HEK293 (cell line): ENCODE data around the gene TRIM44.

Experiments
- CTCF ChIA-PET: fragments of 350-600 bp; formaldehyde crosslinking; extraction: SDS; loops from one replicate; lab custom pipeline; 2021; ENCODE audit warnings: antibody characterized with exemption; lab: Yijun Ruan, JAX
- POLR2A ChIA-PET: fragments of 300-600 bp; formaldehyde crosslinking; extraction: SDS; loops from one replicate; lab custom pipeline; 2020; ENCODE audit warnings: antibody characterized with exemption, inconsistent platforms; lab: Yijun Ruan, JAX
- H3K27ac ChIP-seq: fragments of 200-500 bp; sonication (Bioruptor generic); 2 replicates; pipeline ENCODE4 v1.5.1; 2014; ENCODE audit warnings: low read depth, low read length, control low read depth, inconsistent platforms; ENCODE audit errors: extremely low read depth
- H3K36me3 ChIP-seq, 2 experiments: fragments of 200-500 bp in 1 of 2; sonication (Bioruptor generic) in 1 of 2; 1 replicate in 1 of 2; 2 replicates in 1 of 2; pipeline ENCODE4 v1.5.1; 2014 to 2017; ENCODE audit warnings: inconsistent platforms in 2 of 2, low read length in 2 of 2; ENCODE audit not compliant: control insufficient read depth in 2 of 2, insufficient read depth in 1 of 2
- H3K4me1 ChIP-seq: fragments of 200-500 bp; sonication (Bioruptor generic); 2 replicates; pipeline ENCODE4 v1.5.1; 2014; ENCODE audit warnings: mild to moderate bottlenecking, low read length, inconsistent platforms; ENCODE audit not compliant: control insufficient read depth, insufficient read depth
- H3K4me3 ChIP-seq: 2 replicates; pipeline ENCODE4 v1.5.1; 2011; ENCODE audit warnings: low read depth, mild to moderate bottlenecking, control low read depth, low read length, moderate library complexity
- H3K9me3 ChIP-seq: fragments of 200-500 bp; sonication (Bioruptor generic); 2 replicates; pipeline ENCODE4 v1.5.1; 2014; ENCODE audit warnings: low read depth, low read length, inconsistent platforms; ENCODE audit not compliant: control insufficient read depth, insufficient read depth
- SP2 ChIP-seq: fragments of 450-650 bp; formaldehyde crosslinking; IDR thresholded peaks from 2 replicates; pipeline ENCODE4 v1.5.1; 2016; ENCODE audit warnings: missing biosample characterization, missing genetic modification characterization
- SP7 ChIP-seq: fragments of 450-650 bp; formaldehyde crosslinking; IDR thresholded peaks from 2 replicates; pipeline ENCODE4 v1.5.1; 2016; ENCODE audit warnings: missing biosample characterization, missing genetic modification characterization
- WT1 ChIP-seq: fragments of 450-650 bp; formaldehyde crosslinking; IDR thresholded peaks from 2 replicates; pipeline ENCODE4 v1.5.1; 2016; ENCODE audit warnings: missing biosample characterization, missing genetic modification characterization
- YY1 ChIP-seq: fragments of 450-650 bp; formaldehyde crosslinking; IDR thresholded peaks from 2 replicates; pipeline ENCODE4 v1.5.1; 2018; ENCODE audit warnings: missing biosample characterization, missing genetic modification characterization
- ZFP3 ChIP-seq: fragments of 450-650 bp; formaldehyde crosslinking; IDR thresholded peaks from 2 replicates; pipeline ENCODE4 v1.5.1; 2016; ENCODE audit warnings: low read depth, missing biosample characterization, missing genetic modification characterization
- ZFP37 ChIP-seq: fragments of 450-650 bp; formaldehyde crosslinking; IDR thresholded peaks from 2 replicates; pipeline ENCODE4 v1.5.1; 2016; ENCODE audit warnings: missing biosample characterization, missing genetic modification characterization
- ZNF146 ChIP-seq: fragments of 450-650 bp; formaldehyde crosslinking; IDR thresholded peaks from 2 replicates; pipeline ENCODE4 v1.5.1; 2016; ENCODE audit warnings: missing biosample characterization, missing genetic modification characterization
- ZNF16 ChIP-seq: fragments of 450-650 bp; formaldehyde crosslinking; IDR thresholded peaks from 2 replicates; pipeline ENCODE4 v1.5.1; 2016; ENCODE audit warnings: low read depth, missing biosample characterization, missing genetic modification characterization
- ZNF341 ChIP-seq: fragments of 450-650 bp; formaldehyde crosslinking; IDR thresholded peaks from 2 replicates; pipeline ENCODE4; 2016; ENCODE audit warnings: low read depth, missing biosample characterization, missing genetic modification characterization
- ZSCAN30 ChIP-seq: fragments of 450-650 bp; IDR thresholded peaks from 2 replicates; pipeline ENCODE4 v1.5.1; 2018; ENCODE audit warnings: missing biosample characterization, mild to moderate bottlenecking, missing genetic modification characterization, moderate library complexity
- TF ChIP-seq, protein P1 (sequence below): fragments of 450-650 bp; formaldehyde crosslinking; IDR thresholded peaks from 2 replicates; pipeline ENCODE4 v1.5.1; 2016; ENCODE audit warnings: missing biosample characterization, missing genetic modification characterization, borderline replicate concordance
- TF ChIP-seq, protein P2 (sequence below): sonication (generic); formaldehyde crosslinking; IDR thresholded peaks from 2 replicates; pipeline ENCODE4 v1.8.1; 2022; ENCODE audit warnings: mild to moderate bottlenecking, moderate library complexity, missing genetic modification reagents
- TF ChIP-seq, protein P3 (sequence below): fragments of 450-650 bp; formaldehyde crosslinking; conservative IDR thresholded peaks from 2 replicates; pipeline ENCODE4 v1.5.1; 2016; ENCODE audit warnings: low read depth, missing biosample characterization, missing genetic modification characterization
- TF ChIP-seq, protein P4 (sequence below): fragments of 450-650 bp; formaldehyde crosslinking; IDR thresholded peaks from 2 replicates; pipeline ENCODE4 v1.5.1; 2017; ENCODE audit warnings: missing biosample characterization, missing genetic modification characterization
- TF ChIP-seq, protein P5 (sequence below): fragments of 450-650 bp; formaldehyde crosslinking; IDR thresholded peaks from 2 replicates; pipeline ENCODE4 v1.5.1; 2016; ENCODE audit warnings: missing biosample characterization, missing genetic modification characterization

Gene TRIM44

DNA sequence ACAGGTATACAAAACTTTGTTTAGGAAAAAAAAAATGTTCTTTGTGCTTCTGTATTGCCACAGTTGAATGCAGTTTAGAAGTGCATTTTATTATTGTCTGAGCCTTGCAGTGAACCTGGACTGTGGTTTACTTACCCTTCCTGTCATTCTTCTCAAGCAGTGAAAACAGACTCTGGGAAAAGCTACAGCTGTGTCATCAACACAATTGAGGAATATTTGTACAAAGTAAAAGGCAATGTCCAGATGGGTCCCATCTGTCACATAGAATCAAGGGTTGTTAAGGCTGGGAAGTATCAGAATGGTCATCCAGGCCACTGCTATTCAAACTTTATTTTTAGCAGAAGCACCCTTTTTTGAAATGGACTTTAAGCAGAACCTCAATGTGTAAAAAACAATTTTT is 73.3 kb downstream of the TRIM44 start (continued):
- TF ChIP-seq, protein P1, sequence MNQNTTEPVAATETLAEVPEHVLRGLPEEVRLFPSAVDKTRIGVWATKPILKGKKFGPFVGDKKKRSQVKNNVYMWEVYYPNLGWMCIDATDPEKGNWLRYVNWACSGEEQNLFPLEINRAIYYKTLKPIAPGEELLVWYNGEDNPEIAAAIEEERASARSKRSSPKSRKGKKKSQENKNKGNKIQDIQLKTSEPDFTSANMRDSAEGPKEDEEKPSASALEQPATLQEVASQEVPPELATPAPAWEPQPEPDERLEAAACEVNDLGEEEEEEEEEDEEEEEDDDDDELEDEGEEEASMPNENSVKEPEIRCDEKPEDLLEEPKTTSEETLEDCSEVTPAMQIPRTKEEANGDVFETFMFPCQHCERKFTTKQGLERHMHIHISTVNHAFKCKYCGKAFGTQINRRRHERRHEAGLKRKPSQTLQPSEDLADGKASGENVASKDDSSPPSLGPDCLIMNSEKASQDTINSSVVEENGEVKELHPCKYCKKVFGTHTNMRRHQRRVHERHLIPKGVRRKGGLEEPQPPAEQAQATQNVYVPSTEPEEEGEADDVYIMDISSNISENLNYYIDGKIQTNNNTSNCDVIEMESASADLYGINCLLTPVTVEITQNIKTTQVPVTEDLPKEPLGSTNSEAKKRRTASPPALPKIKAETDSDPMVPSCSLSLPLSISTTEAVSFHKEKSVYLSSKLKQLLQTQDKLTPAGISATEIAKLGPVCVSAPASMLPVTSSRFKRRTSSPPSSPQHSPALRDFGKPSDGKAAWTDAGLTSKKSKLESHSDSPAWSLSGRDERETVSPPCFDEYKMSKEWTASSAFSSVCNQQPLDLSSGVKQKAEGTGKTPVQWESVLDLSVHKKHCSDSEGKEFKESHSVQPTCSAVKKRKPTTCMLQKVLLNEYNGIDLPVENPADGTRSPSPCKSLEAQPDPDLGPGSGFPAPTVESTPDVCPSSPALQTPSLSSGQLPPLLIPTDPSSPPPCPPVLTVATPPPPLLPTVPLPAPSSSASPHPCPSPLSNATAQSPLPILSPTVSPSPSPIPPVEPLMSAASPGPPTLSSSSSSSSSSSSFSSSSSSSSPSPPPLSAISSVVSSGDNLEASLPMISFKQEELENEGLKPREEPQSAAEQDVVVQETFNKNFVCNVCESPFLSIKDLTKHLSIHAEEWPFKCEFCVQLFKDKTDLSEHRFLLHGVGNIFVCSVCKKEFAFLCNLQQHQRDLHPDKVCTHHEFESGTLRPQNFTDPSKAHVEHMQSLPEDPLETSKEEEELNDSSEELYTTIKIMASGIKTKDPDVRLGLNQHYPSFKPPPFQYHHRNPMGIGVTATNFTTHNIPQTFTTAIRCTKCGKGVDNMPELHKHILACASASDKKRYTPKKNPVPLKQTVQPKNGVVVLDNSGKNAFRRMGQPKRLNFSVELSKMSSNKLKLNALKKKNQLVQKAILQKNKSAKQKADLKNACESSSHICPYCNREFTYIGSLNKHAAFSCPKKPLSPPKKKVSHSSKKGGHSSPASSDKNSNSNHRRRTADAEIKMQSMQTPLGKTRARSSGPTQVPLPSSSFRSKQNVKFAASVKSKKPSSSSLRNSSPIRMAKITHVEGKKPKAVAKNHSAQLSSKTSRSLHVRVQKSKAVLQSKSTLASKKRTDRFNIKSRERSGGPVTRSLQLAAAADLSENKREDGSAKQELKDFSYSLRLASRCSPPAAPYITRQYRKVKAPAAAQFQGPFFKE = no peak
- TF ChIP-seq, protein P2, sequence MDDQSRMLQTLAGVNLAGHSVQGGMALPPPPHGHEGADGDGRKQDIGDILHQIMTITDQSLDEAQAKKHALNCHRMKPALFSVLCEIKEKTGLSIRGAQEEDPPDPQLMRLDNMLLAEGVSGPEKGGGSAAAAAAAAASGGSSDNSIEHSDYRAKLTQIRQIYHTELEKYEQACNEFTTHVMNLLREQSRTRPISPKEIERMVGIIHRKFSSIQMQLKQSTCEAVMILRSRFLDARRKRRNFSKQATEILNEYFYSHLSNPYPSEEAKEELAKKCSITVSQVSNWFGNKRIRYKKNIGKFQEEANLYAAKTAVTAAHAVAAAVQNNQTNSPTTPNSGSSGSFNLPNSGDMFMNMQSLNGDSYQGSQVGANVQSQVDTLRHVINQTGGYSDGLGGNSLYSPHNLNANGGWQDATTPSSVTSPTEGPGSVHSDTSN = no peak
- TF ChIP-seq, protein P3, sequence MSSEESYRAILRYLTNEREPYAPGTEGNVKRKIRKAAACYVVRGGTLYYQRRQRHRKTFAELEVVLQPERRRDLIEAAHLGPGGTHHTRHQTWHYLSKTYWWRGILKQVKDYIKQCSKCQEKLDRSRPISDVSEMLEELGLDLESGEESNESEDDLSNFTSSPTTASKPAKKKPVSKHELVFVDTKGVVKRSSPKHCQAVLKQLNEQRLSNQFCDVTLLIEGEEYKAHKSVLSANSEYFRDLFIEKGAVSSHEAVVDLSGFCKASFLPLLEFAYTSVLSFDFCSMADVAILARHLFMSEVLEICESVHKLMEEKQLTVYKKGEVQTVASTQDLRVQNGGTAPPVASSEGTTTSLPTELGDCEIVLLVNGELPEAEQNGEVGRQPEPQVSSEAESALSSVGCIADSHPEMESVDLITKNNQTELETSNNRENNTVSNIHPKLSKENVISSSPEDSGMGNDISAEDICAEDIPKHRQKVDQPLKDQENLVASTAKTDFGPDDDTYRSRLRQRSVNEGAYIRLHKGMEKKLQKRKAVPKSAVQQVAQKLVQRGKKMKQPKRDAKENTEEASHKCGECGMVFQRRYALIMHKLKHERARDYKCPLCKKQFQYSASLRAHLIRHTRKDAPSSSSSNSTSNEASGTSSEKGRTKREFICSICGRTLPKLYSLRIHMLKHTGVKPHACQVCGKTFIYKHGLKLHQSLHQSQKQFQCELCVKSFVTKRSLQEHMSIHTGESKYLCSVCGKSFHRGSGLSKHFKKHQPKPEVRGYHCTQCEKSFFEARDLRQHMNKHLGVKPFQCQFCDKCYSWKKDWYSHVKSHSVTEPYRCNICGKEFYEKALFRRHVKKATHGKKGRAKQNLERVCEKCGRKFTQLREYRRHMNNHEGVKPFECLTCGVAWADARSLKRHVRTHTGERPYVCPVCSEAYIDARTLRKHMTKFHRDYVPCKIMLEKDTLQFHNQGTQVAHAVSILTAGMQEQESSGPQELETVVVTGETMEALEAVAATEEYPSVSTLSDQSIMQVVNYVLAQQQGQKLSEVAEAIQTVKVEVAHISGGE = no peak

DNA sequence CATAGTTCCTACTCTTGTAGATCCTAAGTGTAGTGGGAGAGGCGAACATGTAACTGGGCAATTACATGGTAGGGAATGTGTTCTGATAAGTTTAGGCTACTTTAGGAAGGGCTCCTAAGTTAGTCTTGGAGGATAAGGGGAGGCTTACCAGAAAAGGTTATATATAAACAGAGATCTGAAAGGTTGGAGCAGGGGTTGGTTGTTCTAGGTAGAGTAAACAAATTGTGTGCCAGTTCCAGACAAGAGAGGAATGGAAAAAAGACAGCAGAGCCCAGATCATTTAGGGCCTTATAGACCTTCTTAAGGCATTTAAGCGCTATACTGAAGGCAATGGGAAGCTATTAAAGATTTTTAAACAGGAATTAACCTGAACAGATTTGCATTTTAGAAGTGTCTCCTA is 74.4 kb downstream of the TRIM44 start:
- no peaks in the 10 kb centered on the region for H3K9me3 ChIP-seq
- TF ChIP-seq, protein P4, sequence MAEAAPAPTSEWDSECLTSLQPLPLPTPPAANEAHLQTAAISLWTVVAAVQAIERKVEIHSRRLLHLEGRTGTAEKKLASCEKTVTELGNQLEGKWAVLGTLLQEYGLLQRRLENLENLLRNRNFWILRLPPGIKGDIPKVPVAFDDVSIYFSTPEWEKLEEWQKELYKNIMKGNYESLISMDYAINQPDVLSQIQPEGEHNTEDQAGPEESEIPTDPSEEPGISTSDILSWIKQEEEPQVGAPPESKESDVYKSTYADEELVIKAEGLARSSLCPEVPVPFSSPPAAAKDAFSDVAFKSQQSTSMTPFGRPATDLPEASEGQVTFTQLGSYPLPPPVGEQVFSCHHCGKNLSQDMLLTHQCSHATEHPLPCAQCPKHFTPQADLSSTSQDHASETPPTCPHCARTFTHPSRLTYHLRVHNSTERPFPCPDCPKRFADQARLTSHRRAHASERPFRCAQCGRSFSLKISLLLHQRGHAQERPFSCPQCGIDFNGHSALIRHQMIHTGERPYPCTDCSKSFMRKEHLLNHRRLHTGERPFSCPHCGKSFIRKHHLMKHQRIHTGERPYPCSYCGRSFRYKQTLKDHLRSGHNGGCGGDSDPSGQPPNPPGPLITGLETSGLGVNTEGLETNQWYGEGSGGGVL (tag by site-specific recombination) = no peak
- TF ChIP-seq ZFP3 (tag by site-specific recombination) = no peak
- TF ChIP-seq ZSCAN30 = no peak
- no peak for TF ChIP-seq SP2 (tag by site-specific recombination)
- TF ChIP-seq, protein P5, sequence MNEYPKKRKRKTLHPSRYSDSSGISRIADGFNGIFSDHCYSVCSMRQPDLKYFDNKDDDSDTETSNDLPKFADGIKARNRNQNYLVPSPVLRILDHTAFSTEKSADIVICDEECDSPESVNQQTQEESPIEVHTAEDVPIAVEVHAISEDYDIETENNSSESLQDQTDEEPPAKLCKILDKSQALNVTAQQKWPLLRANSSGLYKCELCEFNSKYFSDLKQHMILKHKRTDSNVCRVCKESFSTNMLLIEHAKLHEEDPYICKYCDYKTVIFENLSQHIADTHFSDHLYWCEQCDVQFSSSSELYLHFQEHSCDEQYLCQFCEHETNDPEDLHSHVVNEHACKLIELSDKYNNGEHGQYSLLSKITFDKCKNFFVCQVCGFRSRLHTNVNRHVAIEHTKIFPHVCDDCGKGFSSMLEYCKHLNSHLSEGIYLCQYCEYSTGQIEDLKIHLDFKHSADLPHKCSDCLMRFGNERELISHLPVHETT (tag by site-specific recombination) = no peak
- TF ChIP-seq SP7 (tag by site-specific recombination) = no peak
- no peak for TF ChIP-seq ZFP37
- TF ChIP-seq ZNF146 (tag by site-specific recombination) = no peak
- no peak for TF ChIP-seq ZNF16 (tag by site-specific recombination)
- no peak for TF ChIP-seq ZNF341 (tag by site-specific recombination)
- TF ChIP-seq WT1 (tag by site-specific recombination) = no peak
- TF ChIP-seq YY1 = no peak
- POLR2A ChIA-PET = no interaction called here
- no peaks in the 10 kb centered on the region for H3K4me1 ChIP-seq
- peaks cover 0 to 29% of the 10 kb centered on the region in 2 experiments; a peak in 1 of 3 replicates for H3K36me3 ChIP-seq
- H3K4me3 ChIP-seq = no peak overlapping the region
- no peak overlapping the region for H3K27ac ChIP-seq
- CTCF ChIA-PET = interaction anchor here (1.9 kb wide), 1 partner anchor 85 kb away, joined by 6 read pairs; no protein-coding TSS in a partner anchor
